ENCODE data around the gene ANKFY1.
"Not testable (repeated sequence)": the region's sequence is repeated elsewhere in the genome, so short reads cannot be mapped to it uniquely, and the experiment has no call there.

ANKFY1 gene

GRCh38 chr17:4198995-4199394 is 64.8 kb downstream of the ANKFY1 start:
- Mint-ChIP-seq H3K4me3 (no peak overlapping the region), H3K27me3 (ENCODE audit: low read depth) (no peaks in the 10 kb centered on the region), H3K27ac (no peak overlapping the region), H3K36me3 (ENCODE audit: low read depth) (peaks cover 39% of the 10 kb centered on the region), H3K4me1 (peaks cover 2% of the 10 kb centered on the region), H3K9me3 (no peaks in the 10 kb centered on the region)
- no peak for TF ChIP-seq CTCF (IDR thresholded peaks at IDR 0.05; ENCODE audit: unreplicated experiment in 3 of 3)

DNA sequence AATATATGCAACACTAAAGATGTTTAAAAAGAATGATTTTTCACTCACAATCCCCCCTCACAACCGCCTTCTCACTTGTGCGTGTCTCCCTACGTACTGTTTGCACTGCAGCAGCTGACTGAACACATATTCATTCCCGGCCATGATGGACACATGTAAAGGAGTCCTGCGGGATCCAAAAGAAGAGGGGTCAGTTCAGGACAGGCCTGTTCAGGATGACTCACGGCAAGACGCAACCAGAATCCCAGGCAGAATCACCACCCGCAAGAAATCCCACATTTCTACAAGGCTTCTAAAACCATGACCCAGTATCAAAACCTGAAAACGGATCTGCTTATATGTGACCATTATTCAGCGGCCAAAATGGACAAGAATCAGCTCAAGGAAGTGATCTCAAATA is 68.5 kb downstream of the ANKFY1 start:
- no peaks in the 10 kb centered on the region for H3K27me3 Mint-ChIP-seq (ENCODE audit: low read depth)
- no peak for TF ChIP-seq CTCF (IDR thresholded peaks at IDR 0.05; ENCODE audit: unreplicated experiment in 3 of 3)
- no peak overlapping the region for H3K4me3 Mint-ChIP-seq
- peaks cover 36% of the 10 kb centered on the region for H3K36me3 Mint-ChIP-seq (ENCODE audit: low read depth)
- no peak overlapping the region for H3K27ac Mint-ChIP-seq
- no peaks in the 10 kb centered on the region for H3K9me3 Mint-ChIP-seq
- H3K4me1 Mint-ChIP-seq, result no peaks in the 10 kb centered on the region

- peaks cover 38% of the 10 kb centered on the region for H3K36me3 Mint-ChIP-seq (ENCODE audit: low read depth)
Observed at GRCh38 chr17:4194796-4195195, 69.0 kb downstream of the ANKFY1 start.

GRCh38 chr17:4190791-4191190 is 73.0 kb downstream of the ANKFY1 start:
- peaks cover 57% of the 10 kb centered on the region for H3K36me3 Mint-ChIP-seq (ENCODE audit: low read depth)
- not testable (repeated sequence) for H3K9me3 Mint-ChIP-seq; H3K27ac Mint-ChIP-seq; H3K27me3 Mint-ChIP-seq (ENCODE audit: low read depth); H3K4me3 Mint-ChIP-seq
- H3K4me1 Mint-ChIP-seq, result peaks cover 15% of the 10 kb centered on the region

More at GRCh38 chr17:4194796-4195195, 69.0 kb downstream of the ANKFY1 start:
- H3K4me3 Mint-ChIP-seq, result no peak overlapping the region
- no peaks in the 10 kb centered on the region for H3K27me3 Mint-ChIP-seq (ENCODE audit: low read depth)
- H3K9me3 Mint-ChIP-seq, result no peaks in the 10 kb centered on the region
- TF ChIP-seq CTCF (IDR thresholded peaks at IDR 0.05; ENCODE audit: unreplicated experiment in 3 of 3), result no peak
- H3K4me1 Mint-ChIP-seq, result no peaks in the 10 kb centered on the region
- H3K27ac Mint-ChIP-seq, result no peak overlapping the region

GRCh38 chr17:4189280-4189679 is 74.5 kb downstream of the ANKFY1 start:
- H3K4me3 Mint-ChIP-seq, result no peak overlapping the region
- no peak overlapping the region for H3K27ac Mint-ChIP-seq
- H3K4me1 Mint-ChIP-seq, result peaks cover 16% of the 10 kb centered on the region
- H3K36me3 Mint-ChIP-seq (ENCODE audit: low read depth), result peaks cover 46% of the 10 kb centered on the region
- H3K9me3 Mint-ChIP-seq, result no peaks in the 10 kb centered on the region
- no peak for TF ChIP-seq CTCF (IDR thresholded peaks at IDR 0.05; ENCODE audit: unreplicated experiment in 3 of 3)
- no peaks in the 10 kb centered on the region for H3K27me3 Mint-ChIP-seq (ENCODE audit: low read depth)

DNA sequence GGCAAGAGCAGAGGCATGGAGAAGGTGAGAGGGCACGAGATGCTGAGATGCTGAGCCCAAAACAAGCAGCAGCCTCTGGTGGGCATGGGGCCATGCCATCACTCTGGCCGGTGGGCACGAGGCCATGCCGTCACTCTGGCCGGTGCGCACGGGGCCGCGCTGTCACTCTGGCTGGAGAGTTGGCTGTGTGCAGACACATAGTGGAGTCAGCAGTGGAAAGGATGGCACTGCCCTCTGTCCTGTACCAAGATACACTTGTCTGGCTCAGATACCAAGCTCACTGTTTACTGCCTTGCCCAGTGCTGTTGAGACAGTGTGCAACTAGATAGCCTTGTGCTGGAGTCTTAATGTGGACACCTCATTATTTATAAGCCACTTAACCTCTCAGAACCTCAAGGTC is 75.7 kb downstream of the ANKFY1 start:
- H3K27me3 Mint-ChIP-seq (ENCODE audit: low read depth), result no peaks in the 10 kb centered on the region
- H3K27ac Mint-ChIP-seq, result peak overlapping the region in 1 of 3 experiments; percentile 94
- no peak overlapping the region for H3K4me3 Mint-ChIP-seq
- no peaks in the 10 kb centered on the region for H3K9me3 Mint-ChIP-seq
- H3K36me3 Mint-ChIP-seq (ENCODE audit: low read depth), result peaks cover 55% of the 10 kb centered on the region
- H3K4me1 Mint-ChIP-seq, result peaks cover 19% of the 10 kb centered on the region
- TF ChIP-seq CTCF (IDR thresholded peaks at IDR 0.05; ENCODE audit: unreplicated experiment in 3 of 3), result no peak

Measured in nephron (organoid).